Right cardiac atrium (tissue), 5 donors: Measurements from ENCODE around the gene APOA1. TPM values are rescaled to one million over a fixed set of nuclear protein-coding genes. Genes with fewer than 3 reads are reported as not detected.

Experiments used
- ATAC-seq, 2 donors: fragments of 200-7000 bp; cut with Tn5 transposase; one replicate each; pipeline versions ENCODE4 v1.8.0 to v1.9.1; 2020; ENCODE audit warnings: moderate library complexity in 2 of 2, mild to moderate bottlenecking in 1 of 2
- DNase-seq, 3 donors: peaks; one replicate each; pipeline ENCODE4 v3.0.0-alpha.2; 2020
- H3K27ac ChIP-seq: one replicate; pipeline ENCODE4 v1.5.1; 2013; ENCODE audit warnings: mild to moderate bottlenecking, low read length, control low read depth, moderate library complexity
- H3K27me3 ChIP-seq: one replicate; pipeline ENCODE4 v1.6.1; 2013; ENCODE audit not compliant: control insufficient read depth, insufficient read depth
- H3K4me1 ChIP-seq: one replicate; pipeline ENCODE4 v1.6.1; 2013; ENCODE audit warnings: low read length; ENCODE audit not compliant: control insufficient read depth, insufficient read depth
- H3K4me3 ChIP-seq: one replicate; pipeline ENCODE4 v1.5.1; 2013; ENCODE audit warnings: low read length, control low read depth
- H3K9me3 ChIP-seq: one replicate; pipeline ENCODE4 v1.6.1; 2013; ENCODE audit warnings: low read length; ENCODE audit not compliant: control insufficient read depth
- WGBS: extraction: QIAGEN DNeasy Blood & Tissue Kit; methylation state at CpG from one replicate; pipeline ENCODE4 v1.1.7; 2013; 5-methylcytosine and 5-hydroxymethylcytosine counted together
- intact Hi-C, 4 donors: fragments of 100-400 bp; cut with DNase I; formaldehyde crosslinking; loops; one replicate each; pipeline versions ENCODE4 v1.11.0 to v1.14.0; 2022 to 2023
- polyA plus RNA-seq: library from polyadenylated mRNA; stranded (reverse); fragments of 200-250 nt; gene quantifications from one replicate; pipeline ENCODE4 v1.2.3, GENCODE V29; 2013
- total RNA-seq, 4 donors: library from RNA; stranded (reverse); fragmentation: NEBNext Ultra II Directional; extraction: Animal tissue kit (Norgen Biotek cat#: 25700); gene quantifications; one replicate each; pipeline ENCODE4 v1.2.1, GENCODE V29; 2021
- donor health status: healthy with polysubstance abuse.
- donor health status: DM: no; HTN: yes; CAD: no.
- donor health status: DM: no; HTN: no; CAD: no.
- donor health status: DM: no; HTN: yes; CAD: no; lungs with severe emphysema.
- donor health status: DM: yes; HTN: yes; CAD: no.

The APOA1 gene
- total and polyA plus RNA-seq, 5 donors, result 5.2 to 43.0 (median 6.2) TPM

- H3K4me3 ChIP-seq, result peak overlapping the region; percentile 99
- H3K27ac ChIP-seq, result peak overlapping the region; percentile 56
- peaks cover 3% of the 10 kb centered on the region for H3K4me1 ChIP-seq
- no peaks in the 10 kb centered on the region for H3K27me3 ChIP-seq
- DNase-seq (no peak), ATAC-seq (no peak)
- H3K9me3 ChIP-seq, result no peaks in the 10 kb centered on the region
- WGBS, result under 1% methylated on average over 15 of the region's 15 CpGs
- intact Hi-C loops, result no loop called here
These were observed 50.0 kb downstream of the APOA1 start for GRCh38 chr11:116787436-116787785.

- Histone ChIP-seq H3K4me3 (peak overlapping the region; percentile 99), H3K4me1 (peaks cover 3% of the 10 kb centered on the region), H3K27me3 (no peaks in the 10 kb centered on the region), H3K27ac (no peak overlapping the region), H3K9me3 (no peaks in the 10 kb centered on the region)
- intact Hi-C loops, result no loop called here
- no peak for DNase-seq
- 63% methylated on average over 5 of the region's 5 CpGs for WGBS
- no peak for ATAC-seq
These were observed 50.5 kb downstream of the APOA1 start for GRCh38 chr11:116786966-116787365.

- WGBS, result 87% methylated on average over 2 of the region's 2 CpGs
- intact Hi-C loops, result no loop called here
- Histone ChIP-seq H3K9me3 (no peaks in the 10 kb centered on the region), H3K4me1 (peaks cover 3% of the 10 kb centered on the region), H3K27ac (no peak overlapping the region), H3K4me3 (no peak overlapping the region), H3K27me3 (no peaks in the 10 kb centered on the region)
- DNase-seq, result no peak
- ATAC-seq, result no peak
These were observed 51.1 kb downstream of the APOA1 start for GRCh38 chr11:116786326-116786725.

Other genes with a start within 250 kb of the APOA1 start
- gene BUD13, start 64.6 kb downstream of the APOA1 start, total RNA-seq, result 1 to 10 TPM; 7.8 to 9.0 (median 8.2) TPM
- gene BUD13, start 64.6 kb downstream of the APOA1 start, polyA plus RNA-seq, result 5.7 TPM
- gene ZPR1, start 49.6 kb downstream of the APOA1 start, total RNA-seq, result 10 to 100 TPM; 17.1 to 30.3 (median 23.7) TPM
- 9.6 TPM for gene ZPR1, start 49.6 kb downstream of the APOA1 start, polyA plus RNA-seq
- not detected for gene APOA5, start 45.7 kb downstream of the APOA1 start, total RNA-seq
- gene APOA5, start 45.7 kb downstream of the APOA1 start, polyA plus RNA-seq, result not detected
- not detected for gene APOA4, start 14.3 kb downstream of the APOA1 start, total RNA-seq
- 0.05 TPM for gene APOA4, start 14.3 kb downstream of the APOA1 start, polyA plus RNA-seq
- under 1 TPM in 1 of 4 donors, not detected in 3; 0.72 TPM for gene APOC3, start 7.7 kb downstream of the APOA1 start, total RNA-seq
- gene APOC3, start 7.7 kb downstream of the APOA1 start, polyA plus RNA-seq, result not detected